COLO668 (cell line): ENCODE data around the gene TNNT3.
A peak's percentile ranks its signal among the peaks of the same experiment; 100 is the strongest.
"Not testable (repeated sequence)": the region's sequence is repeated elsewhere in the genome, so short reads cannot be mapped to it uniquely, and the experiment has no call there.

Source experiments
- DNase-seq: peaks from one replicate; lab custom pipeline; 2025; ENCODE audit not compliant: unreplicated experiment; lab: John Stamatoyannopoulos, UW

TNNT3 gene

DNA sequence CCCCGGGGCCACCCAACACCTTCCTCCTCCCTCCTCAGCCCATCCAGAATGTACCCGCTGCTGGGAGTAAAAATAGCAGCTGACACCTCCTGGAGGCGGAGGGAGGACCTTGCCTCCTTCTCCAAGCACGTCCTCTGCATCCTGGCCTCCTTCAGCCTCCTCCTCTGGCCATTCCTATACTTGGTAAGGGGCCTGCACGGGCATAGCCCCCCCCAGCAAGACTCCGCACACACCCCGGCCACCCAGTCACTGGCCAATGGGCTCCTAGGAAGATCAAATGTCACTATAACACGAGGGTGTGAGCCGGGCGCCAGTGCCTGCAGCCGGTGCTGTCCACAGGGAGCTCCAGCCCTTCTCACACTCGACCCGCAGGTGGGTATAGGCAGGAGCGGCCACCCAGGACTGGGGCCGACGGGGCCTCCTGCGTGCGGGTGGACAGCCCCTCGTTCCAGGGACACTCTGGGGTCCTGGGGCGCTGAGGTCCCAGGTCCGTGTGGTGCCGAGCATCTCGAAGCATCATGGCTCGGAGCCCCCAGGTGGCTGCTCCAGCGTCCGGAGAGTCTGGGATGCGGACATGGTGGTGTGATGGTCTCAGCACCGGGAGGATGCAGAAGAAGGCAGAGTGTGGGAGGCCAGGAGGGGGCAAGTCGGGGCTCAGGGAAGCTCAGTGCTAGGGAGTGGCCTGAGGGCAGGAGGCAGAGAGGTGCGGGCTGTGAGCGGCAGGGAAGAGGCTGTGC, at the start of gene TNNT3:
TSS of gene TNNT3 (plus strand) at position 313 of the 737 bp plus-strand sequence. CDS start 3,172 bp downstream, outside the sequence.
- DNase-seq, result no peak

DNA sequence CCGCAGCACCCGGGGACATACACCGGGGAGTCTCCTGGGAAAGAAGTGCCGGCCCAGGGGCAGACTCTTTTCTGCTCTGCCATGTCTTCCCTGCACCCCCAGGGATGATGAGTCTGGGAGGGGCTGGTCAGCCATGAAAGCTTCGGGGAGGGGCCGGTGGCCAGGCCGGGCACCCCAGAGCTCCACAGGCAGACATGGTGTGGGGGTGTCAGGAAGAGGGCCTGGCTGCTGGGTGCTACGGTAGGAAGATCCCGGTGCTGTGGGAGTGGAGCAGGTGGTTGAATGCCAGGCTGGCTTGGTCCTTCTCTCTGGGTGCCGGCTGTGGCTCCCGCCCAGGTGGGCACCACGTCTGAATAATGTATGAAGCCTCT, 49.2 kb upstream of the TNNT3 start:
- DNase-seq, result no peak

DNA sequence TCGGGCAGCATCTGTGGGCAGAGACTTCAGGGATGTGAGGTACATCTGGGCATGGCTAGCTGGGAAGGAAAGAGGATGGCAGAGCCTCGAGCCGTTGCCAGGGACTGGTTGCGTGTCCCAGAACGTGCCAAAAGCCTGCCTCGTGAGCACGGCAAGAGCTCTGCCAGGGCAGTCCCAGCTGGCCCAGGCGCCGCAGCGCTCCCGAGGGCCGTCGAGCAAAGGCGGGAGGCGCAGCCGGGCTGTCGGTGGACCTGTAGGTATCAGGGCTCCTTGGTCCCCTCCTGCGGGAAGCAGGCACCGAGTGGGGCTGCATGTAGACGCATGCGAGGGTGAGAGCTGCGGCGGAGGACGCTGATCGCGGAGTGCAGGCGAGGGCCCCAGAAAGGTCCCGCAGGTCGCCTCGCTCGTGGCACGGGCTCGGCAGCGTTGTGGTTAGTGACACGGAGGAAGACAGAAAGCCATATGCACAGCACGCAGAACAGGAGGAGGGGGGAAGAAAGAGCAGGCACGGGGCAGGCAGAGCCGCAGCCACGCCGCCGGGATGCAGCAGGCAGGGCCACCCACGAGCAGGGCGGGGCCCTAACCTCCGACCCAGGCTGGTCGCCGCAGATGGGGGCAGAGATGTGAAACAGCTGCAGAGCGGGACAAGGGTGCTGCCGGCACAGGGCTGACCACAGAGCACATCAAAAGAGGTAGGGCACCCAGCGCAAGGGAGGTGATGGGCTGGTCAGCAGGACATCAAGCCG, 48.6 kb upstream of the TNNT3 start:
- no peak for DNase-seq

DNA sequence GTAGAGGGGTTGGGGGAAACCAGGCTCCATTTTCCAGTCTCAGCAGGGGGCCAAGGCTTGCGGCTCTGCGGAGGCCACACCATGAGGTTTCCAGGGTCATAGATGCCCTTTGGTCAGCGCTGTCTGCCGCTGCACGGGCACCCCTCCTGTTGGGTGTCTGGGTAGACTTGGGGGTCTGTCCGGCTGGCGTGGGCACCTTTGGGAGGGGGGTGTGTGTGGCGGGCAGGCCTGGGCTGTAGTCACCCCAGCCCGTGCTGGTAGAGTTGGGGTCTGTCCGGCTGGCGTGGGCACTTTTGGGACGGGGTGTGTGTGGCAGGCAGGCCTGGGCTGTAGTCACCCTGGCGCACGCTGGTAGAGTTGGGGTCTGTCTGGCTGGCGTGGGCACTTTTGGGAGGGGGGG, 48.0 kb upstream of the TNNT3 start:
- no peak for DNase-seq

DNA sequence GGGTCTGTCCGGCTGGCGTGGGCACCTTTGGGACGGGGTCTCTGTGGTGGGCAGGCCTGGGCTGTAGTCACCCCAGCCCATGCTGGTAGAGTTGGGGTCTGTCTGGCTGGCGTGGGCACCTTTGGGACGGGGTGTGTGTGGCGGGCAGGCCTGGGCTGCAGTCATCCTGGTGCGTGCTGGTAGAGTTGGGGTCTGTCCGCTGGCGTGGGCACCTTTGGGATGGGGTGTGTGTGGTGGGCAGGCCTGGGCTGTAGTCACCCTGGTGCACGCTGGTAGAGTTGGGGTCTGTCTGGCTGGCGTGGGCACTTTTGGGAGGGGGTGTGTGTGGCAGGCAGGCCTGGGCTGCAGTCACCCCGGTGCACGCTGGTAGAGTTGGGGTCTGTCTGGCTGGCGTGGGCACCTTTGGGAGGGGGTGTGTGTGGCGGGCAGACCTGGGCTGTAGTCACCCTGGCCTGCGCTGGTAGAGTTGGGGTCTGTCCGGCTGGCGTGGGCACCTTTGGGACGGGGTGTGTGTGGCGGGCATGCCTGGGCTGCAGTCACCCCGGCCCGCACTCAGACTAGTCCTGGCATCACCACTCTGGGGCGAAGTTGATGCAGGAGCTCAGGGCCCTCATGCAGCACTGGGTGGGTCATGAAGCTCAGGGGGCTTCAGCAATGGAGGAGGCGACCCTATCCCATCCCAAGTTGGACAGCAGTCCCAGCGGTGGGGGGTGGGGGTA, 47.1 kb upstream of the TNNT3 start:
- no peak for DNase-seq

DNA sequence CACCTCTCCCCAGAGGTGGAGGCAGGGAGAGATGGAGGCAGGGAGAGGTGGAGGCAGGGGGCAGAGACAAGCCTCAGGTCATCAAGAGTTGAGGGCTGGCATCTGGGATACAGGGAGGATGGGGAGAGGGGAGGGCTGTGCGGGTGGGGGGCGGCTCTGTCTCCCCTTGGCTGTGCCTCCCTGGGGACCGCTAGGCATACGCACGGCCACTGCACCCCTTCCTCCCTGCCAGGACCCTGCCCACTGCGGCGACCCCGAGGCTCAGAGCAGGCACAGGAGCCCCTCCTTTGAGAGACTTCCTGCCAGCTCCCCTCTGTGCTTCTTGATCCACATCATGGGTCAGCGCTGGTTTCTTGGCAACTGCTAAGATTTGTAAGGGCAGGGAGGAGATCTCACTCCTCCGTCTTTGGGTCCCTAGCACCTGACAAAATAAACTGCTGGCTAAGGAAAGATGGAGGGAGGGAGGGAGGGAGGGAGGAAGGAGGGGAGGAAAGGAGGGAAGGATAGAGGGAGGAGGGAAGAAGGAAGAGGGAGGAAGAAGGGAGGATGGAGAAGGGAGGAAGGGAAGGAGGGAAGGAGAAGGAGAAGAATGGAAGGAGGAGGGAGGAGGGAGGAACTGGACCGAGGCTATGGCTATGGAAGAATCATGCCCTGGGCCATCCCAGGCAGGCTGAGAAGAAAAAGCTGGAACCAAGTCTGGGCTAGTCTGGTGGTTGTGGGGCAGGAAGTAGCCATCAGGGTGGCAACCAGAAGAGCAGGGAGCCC, 46.3 kb upstream of the TNNT3 start:
- no peak for DNase-seq

DNA sequence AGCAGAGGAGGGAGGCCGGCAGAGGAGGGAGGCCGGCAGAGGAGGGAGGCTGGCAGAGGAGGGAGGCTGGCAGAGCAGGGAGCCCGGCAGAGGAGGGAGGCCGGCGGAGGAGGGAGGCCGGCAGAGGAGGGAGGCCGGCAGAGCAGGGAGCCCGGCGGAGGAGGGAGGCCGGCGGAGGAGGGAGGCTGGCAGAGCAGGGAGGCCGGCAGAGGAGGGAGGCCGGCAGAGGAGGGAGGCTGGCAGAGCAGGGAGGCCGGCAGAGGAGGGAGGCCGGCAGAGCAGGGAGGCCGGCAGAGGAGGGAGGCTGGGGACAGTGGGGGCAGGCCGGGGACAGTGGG, 45.7 kb upstream of the TNNT3 start:
- not testable (repeated sequence) for DNase-seq

DNA sequence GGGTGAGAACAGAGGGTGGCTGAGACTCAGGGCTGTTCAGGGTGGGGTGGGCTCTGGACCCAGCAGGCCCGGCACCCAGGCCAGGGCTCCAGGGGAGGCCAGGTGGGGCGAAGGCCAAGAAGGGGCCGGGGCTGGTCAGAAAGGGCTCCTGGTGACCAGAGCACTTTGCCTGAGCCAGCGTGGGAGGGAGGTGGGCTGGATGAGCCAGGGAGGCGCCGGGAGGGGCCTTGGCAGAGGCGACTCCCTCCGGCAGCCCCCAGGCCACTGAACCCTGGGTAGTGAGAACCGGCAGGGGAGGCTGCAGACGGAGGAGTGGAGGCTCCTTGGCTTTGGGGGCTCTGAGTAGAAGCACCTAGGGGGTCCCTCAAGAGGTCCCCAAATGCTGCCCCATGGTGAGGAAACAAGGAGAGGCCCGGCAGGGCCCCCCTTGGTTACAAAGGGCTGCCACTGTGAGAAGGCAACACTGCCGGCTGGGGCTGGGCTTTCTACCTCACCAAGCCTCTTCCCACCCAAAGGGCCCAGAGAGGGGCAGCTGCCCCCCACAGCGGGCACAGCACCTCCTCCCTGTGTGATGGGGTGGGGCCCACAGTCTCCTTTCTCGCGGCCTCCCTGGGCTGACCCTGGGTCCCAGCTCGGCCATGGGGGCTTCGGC, 44.9 kb upstream of the TNNT3 start:
- DNase-seq, result not testable (repeated sequence)

DNA sequence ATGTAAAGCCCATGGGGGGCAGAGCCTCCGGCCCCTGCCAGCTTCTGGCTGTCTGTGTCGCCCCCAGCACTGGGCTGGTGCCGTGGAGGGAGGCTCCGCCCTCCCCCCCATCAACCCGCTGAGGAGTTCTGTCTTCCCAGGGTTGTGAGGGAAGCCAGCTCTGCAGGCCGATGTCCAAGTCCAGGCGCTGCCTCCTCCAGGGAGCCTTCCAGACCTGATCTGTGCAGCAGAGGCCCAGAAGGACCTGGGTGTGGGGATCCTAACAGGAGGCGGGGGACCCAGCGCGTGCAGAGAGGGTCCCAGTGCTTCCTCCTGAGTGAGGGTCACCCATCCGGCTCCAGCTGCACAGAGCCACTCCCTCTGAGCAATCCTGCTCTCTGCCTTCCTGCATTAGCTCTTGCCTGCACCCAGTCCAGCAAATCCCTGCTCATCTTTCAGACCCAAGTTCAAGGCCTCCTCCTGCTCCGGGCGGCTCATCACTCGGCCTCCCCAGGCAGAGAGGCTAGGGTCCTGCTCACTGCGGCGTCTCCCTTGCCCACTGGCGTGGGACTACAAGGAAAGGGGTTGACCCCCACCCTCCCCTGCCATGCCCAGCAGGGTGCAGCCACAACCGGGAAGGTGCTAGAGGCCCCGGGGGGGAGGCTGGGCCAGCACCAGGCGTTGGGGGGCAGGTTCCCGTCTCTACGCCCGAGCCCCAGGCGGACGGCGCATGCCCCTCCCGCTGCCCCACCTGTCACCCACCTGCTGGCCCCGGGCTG, 44.2 kb upstream of the TNNT3 start:
- DNase-seq, result peak; percentile 17

DNA sequence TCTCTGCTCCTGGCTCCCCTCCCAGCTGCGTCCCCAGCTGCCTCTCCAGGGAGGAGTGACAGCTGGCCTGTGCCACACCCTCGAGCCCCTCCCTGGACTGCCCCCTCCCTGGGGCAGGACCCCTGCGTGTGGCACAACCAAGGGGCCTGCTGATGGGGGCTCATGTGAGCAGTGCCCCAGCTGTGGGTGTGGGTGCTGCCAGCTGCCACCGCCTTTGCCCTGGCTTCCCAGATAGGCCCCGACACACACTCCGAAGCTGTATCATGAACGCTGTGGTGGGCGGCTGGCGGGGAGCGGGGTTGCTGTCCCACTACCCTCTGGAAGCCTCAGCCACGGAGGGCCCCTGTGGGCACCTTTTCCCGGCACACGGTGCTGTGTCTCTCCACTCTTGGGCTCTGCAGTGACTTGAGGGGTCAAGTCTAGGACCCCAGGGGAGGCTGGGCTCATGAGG, 43.6 kb upstream of the TNNT3 start:
- DNase-seq, result not testable (repeated sequence)

DNA sequence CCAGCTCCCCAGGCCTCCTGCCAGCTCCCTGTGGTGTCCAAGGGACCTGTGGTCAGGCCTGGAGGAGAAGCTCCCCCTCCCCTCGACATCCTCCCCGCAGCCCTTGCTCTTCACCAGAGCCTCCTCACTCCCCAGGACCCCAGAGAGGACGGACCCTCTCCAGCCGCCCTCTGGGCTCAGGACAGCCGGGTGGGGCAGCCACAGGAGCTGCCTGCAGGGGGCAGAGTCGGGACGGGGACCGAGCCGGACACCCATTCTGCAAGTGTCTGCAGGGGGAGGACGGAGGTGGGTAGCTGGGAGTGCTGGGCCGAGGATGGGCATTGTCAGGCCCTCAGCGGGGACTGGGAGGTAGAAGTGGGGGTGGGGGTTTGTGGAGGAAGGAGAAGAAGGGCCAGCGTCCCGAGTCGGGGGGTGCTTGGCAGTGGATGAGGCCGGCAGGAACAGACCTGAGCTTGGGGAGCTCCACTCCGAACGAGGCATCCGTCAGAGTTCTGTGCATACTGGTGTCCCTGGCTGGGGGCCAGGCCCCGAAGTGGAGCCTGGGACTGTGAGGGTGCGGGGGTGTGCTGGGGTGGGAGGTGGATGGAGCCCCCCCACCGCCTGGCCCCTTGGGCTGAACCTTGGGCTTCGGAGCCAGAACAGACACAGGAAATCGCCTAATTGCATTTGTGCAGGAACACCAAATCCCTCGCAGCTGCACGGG, 43.0 kb upstream of the TNNT3 start:
- peak; percentile 10 for DNase-seq

DNA sequence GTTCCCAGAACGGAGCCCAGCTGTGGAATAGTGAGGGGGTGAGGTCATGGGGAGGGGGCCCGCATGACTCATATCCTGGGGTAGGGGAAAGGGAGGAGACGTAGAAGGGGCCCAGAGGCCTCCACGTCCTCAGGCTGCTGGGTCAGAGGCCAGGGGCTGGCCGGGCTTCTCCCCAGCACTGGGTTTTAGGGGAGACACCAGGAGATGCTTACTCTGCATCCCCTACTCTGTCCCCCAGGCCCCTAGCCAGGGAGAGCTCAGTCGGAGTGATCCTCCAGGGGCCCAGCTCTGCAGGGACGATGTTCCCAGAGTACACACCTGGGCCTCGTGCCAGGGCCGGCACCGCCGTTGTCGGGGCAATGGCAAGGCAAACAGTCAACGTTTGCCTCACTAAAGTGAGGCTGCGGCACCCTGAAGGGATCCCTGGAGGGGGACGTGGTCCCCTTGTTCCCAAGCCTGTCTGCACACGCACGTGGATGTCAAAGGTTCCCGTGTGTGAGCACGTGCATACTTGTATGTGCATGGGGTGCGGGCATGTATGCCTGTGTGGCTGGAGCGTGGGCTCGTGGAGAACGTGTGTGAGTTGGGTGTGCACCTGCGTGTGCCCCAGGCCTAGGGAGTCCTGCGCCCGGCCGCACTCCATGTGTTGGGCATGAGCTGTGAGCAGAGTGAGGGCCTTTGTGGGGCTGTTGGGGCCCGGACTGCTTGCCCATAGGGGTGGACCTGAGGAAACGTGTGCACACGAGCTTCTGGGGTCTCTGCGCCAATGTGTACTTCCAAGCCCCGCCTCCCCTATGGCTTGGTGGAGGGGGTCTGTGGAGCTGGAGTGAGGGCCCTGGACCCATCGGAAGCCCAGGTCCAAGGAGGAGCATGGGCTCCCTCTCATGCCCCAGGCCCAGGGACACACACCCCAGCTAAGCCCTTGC, 42.0 kb upstream of the TNNT3 start:
- peak; percentile 44 for DNase-seq

DNA sequence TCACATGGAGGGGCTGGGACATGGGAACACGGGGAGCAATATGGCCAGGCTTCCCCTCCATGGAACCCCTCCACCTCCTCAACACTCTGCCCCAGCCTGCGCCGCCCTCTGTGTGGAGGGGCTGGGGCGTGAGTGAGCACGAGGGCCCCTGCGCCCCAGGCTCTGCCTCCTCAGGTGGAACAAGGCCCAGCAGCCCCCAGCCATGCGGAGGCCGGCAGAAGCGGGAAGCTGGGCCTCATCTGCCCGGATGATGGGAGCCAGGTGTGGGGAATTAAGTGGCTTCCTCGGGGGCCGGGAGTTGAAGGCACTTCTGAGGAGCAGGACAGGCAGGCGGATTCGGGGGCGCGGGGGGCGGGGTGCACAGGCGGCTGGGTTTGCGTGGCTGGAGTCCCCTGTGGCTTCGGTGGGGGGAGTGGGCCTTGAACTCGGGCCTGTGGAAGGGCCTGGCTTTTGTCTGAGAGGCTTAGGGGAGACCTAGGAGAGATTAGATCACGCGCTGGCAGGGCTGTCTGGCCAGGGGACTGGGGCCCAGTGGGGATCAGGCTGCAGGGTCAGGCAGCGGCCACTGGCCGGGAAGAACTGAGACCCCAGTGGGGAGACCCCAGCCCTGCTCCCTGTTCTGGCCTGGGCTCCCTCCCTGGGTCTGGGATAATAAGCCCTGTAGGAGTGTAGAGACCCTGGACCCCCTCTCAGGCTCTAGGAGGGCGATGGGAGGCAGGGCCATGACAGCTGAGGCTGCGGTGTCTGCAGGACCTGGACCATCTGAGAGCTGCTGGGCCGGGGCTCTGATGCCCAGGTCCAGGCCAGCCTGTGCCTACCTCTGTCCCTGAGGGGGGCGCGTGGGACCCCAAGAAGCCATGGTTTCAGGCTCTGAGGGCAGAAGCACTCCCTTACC, 41.1 kb upstream of the TNNT3 start:
- no peak for DNase-seq

DNA sequence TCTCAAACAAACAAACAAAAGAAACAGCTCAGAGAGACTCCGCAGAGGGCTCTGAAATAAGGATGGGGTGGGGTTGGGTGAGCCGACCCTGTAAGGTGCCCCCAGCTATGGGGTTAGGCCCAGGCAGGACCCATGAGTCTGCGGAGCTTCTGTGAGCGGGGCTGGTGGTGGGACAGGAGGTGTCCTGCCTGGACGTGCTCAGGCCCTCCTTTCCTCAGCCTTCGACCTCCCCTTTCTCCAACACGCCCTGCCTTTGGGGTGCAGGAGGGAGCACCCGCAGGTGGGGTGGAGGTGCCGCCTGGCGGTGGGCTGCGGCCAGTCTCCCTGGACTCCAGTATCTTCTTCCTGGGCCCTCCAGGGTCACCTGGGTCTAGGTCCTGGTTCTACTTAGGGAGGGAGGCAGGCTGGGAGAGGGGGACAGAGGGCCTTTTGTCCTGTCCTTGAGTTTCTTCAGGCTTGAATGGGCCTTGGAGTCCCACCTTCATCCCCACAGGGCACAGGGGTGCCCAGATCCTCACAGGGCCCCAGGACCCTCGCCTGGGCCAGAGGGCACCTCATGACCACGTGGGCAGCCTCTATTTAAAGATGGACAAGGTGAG, 40.1 kb upstream of the TNNT3 start:
- DNase-seq, result no peak

DNA sequence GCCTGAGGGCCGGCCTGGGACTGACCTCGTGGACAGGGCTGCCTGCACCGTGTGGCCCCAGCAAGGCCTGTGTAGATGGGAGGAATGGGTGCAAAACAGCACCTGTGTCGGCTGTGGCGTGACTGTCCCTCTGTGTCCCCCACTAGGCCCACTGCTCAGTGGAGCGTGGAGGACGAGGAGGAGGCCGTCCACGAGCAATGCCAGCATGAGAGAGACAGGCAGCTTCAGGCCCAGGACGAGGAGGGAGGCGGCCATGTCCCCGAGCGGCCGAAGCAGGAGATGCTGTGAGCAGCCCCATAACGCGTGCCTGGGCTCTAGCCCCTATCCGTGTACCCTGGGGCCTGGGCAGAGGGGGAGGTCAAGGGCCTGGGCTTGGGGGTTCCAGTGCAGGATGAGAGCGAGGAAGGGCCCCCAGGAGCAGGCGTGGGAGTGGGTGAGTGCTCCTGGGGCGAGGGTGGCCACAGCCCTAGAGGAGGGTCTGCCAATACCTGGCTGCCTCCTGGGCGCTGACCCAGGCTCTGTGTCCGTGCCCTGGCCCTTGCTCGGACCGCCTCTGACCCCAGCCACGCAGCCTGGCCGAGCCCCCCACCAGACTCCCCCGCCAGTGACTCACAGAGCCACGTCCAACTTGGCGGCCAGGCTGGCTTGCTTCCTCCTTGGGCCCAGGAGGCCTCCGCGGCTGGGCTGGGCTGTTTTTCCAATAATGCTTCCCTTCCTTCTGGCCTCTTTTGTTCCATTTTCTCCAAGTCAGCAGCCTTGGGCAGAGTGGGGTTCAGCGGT, 39.4 kb upstream of the TNNT3 start:
- DNase-seq, result no peak
